Endothelial cell of umbilical vein (primary cell): ENCODE data around the gene JAM2. TPM values are rescaled to one million over a fixed set of nuclear protein-coding genes. Genes with fewer than 3 reads are reported as not detected.

Experiments
- BruUV-seq: library from RNA; stranded (reverse); fragments of 400-500 nt; replicated peaks from 2 replicates; lab custom pipeline; 2021; lab: Mats Ljungman, UMichigan
- CTCF ChIA-PET: fragments of 300-600, 350-600 bp; sonication (Branson Sonifier 250); formaldehyde crosslinking; loops from one replicate; lab custom pipeline; 2021; ENCODE audit warnings: antibody characterized with exemption, inconsistent platforms; lab: Charles Lee
- POLR2A ChIA-PET: fragments of 300-600, 350-600 bp; sonication (Branson Sonifier 250); formaldehyde crosslinking; loops from one replicate; lab custom pipeline; 2021; ENCODE audit warnings: antibody characterized with exemption, inconsistent platforms; lab: Charles Lee
- DNase-seq: peaks from one replicate; pipeline ENCODE4 v3.0.0-alpha.2; 2011; ENCODE audit warnings: low read depth, low spot score
- FAIRE-seq: peaks from 2 replicates; lab custom pipeline; 2011; peaks lifted over from hg19 to GRCh38; lab: Jason Lieb, UNC
- H2AFZ ChIP-seq: 2 replicates; pipeline ENCODE4 v1.6.0; 2012; ENCODE audit warnings: low read depth, low read length, control low read depth, inconsistent platforms
- H3K27ac ChIP-seq: 2 replicates; pipeline ENCODE4 v1.5.1; 2011; ENCODE audit warnings: low read depth, mild to moderate bottlenecking, control low read depth, low read length, moderate library complexity; ENCODE audit not compliant: insufficient read depth
- H3K27me3 ChIP-seq, 2 experiments: 2 replicates each; pipeline versions ENCODE4 v1.6.0 to v1.6.1; 2011; ENCODE audit warnings: low read length in 2 of 2, mixed read lengths in 1 of 2; ENCODE audit not compliant: control insufficient read depth in 2 of 2, insufficient read depth in 2 of 2
- H3K36me3 ChIP-seq, 2 experiments: 2 replicates in 1 of 2; 3 replicates in 1 of 2; pipeline ENCODE4 v1.5.1; 2011; ENCODE audit warnings: low read length in 2 of 2, mild to moderate bottlenecking in 1 of 2, moderate library complexity in 1 of 2; ENCODE audit not compliant: control insufficient read depth in 2 of 2, insufficient read depth in 2 of 2; ENCODE audit errors: extremely low read depth in 1 of 2
- H3K4me1 ChIP-seq: 3 replicates; pipeline ENCODE4 v1.5.1; 2011; ENCODE audit warnings: mild to moderate bottlenecking, low read length; ENCODE audit not compliant: control insufficient read depth, insufficient read depth; ENCODE audit errors: extremely low read depth
- H3K4me2 ChIP-seq: 2 replicates; pipeline ENCODE4 v1.6.1; 2011; ENCODE audit warnings: low read length, control low read depth, mixed read lengths; ENCODE audit not compliant: insufficient read depth
- H3K4me3 ChIP-seq, 3 experiments: fragments of 200-600 bp in 1 of 3; sonication (generic), shearing (Covaris generic) in 1 of 3; replicated peaks in 1 of 3; 2 replicates each; pipeline ENCODE4 v1.5.1; 2011 to 2016; ENCODE audit warnings: control low read depth in 3 of 3, low read length in 3 of 3, mild to moderate bottlenecking in 2 of 3, inconsistent platforms in 1 of 3, low read depth in 1 of 3, moderate library complexity in 1 of 3; ENCODE audit not compliant: insufficient read depth in 1 of 3
- H3K79me2 ChIP-seq: 2 replicates; pipeline ENCODE4 v1.6.0; 2012; ENCODE audit warnings: low read length, inconsistent platforms; ENCODE audit not compliant: control insufficient read depth, insufficient read depth
- H3K9ac ChIP-seq: replicated peaks from 2 replicates; pipeline ENCODE3; 2011; ENCODE audit warnings: low read length, control low read depth; ENCODE audit not compliant: insufficient read depth; ENCODE audit errors: extremely low read depth
- H3K9me1 ChIP-seq: replicated peaks from 3 replicates; pipeline ENCODE4 v1.6.0; 2011; ENCODE audit warnings: mild to moderate bottlenecking, low read length; ENCODE audit not compliant: control insufficient read depth, insufficient read depth; ENCODE audit errors: extremely low read depth
- H3K9me3 ChIP-seq: replicated peaks from 2 replicates; pipeline ENCODE4 v1.5.1; 2012; ENCODE audit warnings: low read length, inconsistent platforms; ENCODE audit not compliant: control insufficient read depth, insufficient read depth
- H4K20me1 ChIP-seq: replicated peaks from 2 replicates; pipeline ENCODE3; 2011; ENCODE audit warnings: mild to moderate bottlenecking, low read length; ENCODE audit not compliant: control insufficient read depth, insufficient read depth; ENCODE audit errors: extremely low read depth
- EZH2 ChIP-seq: IDR thresholded peaks from 2 replicates; pipeline ENCODE4 v1.6.1; 2012; ENCODE audit warnings: borderline replicate concordance, low read depth, mild to moderate bottlenecking, moderate library complexity, low read length, inconsistent platforms; ENCODE audit not compliant: severe bottlenecking
- FOS ChIP-seq: IDR thresholded peaks from 2 replicates; pipeline ENCODE4 v1.6.1; 2011; ENCODE audit warnings: mild to moderate bottlenecking, low read length, moderate library complexity, borderline replicate concordance; ENCODE audit not compliant: insufficient read depth
- GATA2 ChIP-seq: IDR thresholded peaks from 2 replicates; pipeline ENCODE4 v1.7.0; 2011; ENCODE audit warnings: low read depth, mild to moderate bottlenecking, moderate library complexity, mixed read lengths, low read length; ENCODE audit not compliant: insufficient read length, insufficient read depth
- JUN ChIP-seq: IDR thresholded peaks from 2 replicates; pipeline ENCODE4 v1.6.1; 2011; ENCODE audit warnings: borderline replicate concordance, low read depth; ENCODE audit not compliant: insufficient read length, insufficient read depth
- MYC ChIP-seq: IDR thresholded peaks from one replicate; pipeline ENCODE4 v1.6.1; 2011; ENCODE audit warnings: mild to moderate bottlenecking, low read depth, low read length
- POLR2A ChIP-seq: IDR thresholded peaks from 2 replicates; pipeline ENCODE4 v1.6.1; 2012; ENCODE audit warnings: low read depth, mild to moderate bottlenecking, control low read depth, low read length
- POLR2AphosphoS5 ChIP-seq: IDR thresholded peaks from 2 replicates; pipeline ENCODE4 v1.6.1; 2012; ENCODE audit warnings: low read depth, mild to moderate bottlenecking, control low read depth, low read length, moderate library complexity; ENCODE audit not compliant: insufficient read depth
- dilution Hi-C: fragments of 300-500 bp; cut with MboI; formaldehyde crosslinking; loops from one replicate; pipeline ENCODE4 v1.15.0; 2019; ENCODE audit warnings: low sequenced_read_pairs; ENCODE audit not compliant: extremely low pct_ligation_motif_present
- intact Hi-C: fragments of 100-400 bp; cut with micrococcal nuclease; formaldehyde crosslinking; loops from one replicate; pipeline ENCODE4 v1.10.0; 2022
- polyA plus RNA-seq, 4 experiments: library from polyadenylated mRNA; depleted of rRNA in 3 of 4; stranded (reverse) in 3 of 4; unstranded in 1 of 4; fragments of >200 nt; gene quantifications; 2 replicates each; pipeline versions ENCODE4 v1.2.1 to v1.2.3, GENCODE V29; 2011 to 2012; ENCODE audit warnings: missing spikeins in 1 of 4
- total RNA-seq: library from RNA; stranded (reverse); gene quantifications from 2 replicates; pipeline ENCODE4 v1.2.3, GENCODE V29; 2021
- TF ChIP-seq, protein P1 (sequence below): IDR thresholded peaks from 2 replicates; pipeline ENCODE4 v1.6.1; 2011; ENCODE audit not compliant: insufficient read depth, insufficient read length
- TF ChIP-seq, protein P2 (sequence below), 2 donors: IDR thresholded peaks; 1 replicate in 1 of 2; 2 replicates in 1 of 2; pipeline ENCODE4 v1.5.1; 2011; ENCODE audit warnings: low read length in 2 of 2, mild to moderate bottlenecking in 2 of 2, moderate library complexity in 2 of 2, control low read depth in 1 of 2, inconsistent platforms in 1 of 2, low read depth in 1 of 2; ENCODE audit not compliant: insufficient read depth in 1 of 2; ENCODE audit errors: extremely low read depth in 1 of 2

Gene JAM2
- total and polyA plus RNA-seq, 2 donors (not counting 3 experiments of a cell fraction or from before 2014, with no cell fraction given): 0.14 to 0.20 TPM

DNA sequence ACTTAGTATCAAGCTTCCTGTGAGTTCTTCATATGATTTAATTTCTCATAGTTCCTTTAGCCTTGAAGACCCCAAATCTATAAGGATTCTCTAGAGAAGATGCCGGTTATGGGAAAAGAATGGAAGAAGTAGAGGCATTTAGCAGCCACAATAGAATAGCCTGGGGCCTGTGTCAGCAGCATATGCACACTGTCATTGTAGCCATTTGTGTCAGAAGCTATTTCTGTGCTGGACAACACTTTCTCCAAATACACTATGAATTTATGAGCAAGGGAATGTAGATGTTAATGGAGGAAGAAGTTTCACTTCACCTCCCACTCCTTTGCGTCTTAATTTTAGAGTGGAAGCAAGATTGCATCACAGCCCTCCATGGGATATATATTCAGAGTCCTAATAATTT is 17.4 kb downstream of the JAM2 start:
- Histone ChIP-seq H4K20me1 (no peaks in the 10 kb centered on the region), H3K27ac (no peak overlapping the region), H3K9me3 (no peaks in the 10 kb centered on the region), H2AFZ (no peak overlapping the region), H3K4me3 (no peak overlapping the region), H3K9ac (no peak overlapping the region), H3K9me1 (no peaks in the 10 kb centered on the region), H3K79me2 (no peaks in the 10 kb centered on the region), H3K27me3 (no peaks in the 10 kb centered on the region), H3K36me3 (no peaks in the 10 kb centered on the region), H3K4me1 (no peaks in the 10 kb centered on the region), H3K4me2 (no peak overlapping the region)
- ChIA-PET CTCF (no interaction called here), POLR2A (no interaction called here)
- BruUV-seq: no TSS peak
- TF ChIP-seq JUN (no peak), GATA2 (no peak), MYC (no peak), POLR2A (no peak), FOS (no peak), EZH2 (no peak), POLR2AphosphoS5 (no peak)
- TF ChIP-seq, protein P1, sequence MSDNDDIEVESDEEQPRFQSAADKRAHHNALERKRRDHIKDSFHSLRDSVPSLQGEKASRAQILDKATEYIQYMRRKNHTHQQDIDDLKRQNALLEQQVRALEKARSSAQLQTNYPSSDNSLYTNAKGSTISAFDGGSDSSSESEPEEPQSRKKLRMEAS: no peak
- TF ChIP-seq, protein P2, sequence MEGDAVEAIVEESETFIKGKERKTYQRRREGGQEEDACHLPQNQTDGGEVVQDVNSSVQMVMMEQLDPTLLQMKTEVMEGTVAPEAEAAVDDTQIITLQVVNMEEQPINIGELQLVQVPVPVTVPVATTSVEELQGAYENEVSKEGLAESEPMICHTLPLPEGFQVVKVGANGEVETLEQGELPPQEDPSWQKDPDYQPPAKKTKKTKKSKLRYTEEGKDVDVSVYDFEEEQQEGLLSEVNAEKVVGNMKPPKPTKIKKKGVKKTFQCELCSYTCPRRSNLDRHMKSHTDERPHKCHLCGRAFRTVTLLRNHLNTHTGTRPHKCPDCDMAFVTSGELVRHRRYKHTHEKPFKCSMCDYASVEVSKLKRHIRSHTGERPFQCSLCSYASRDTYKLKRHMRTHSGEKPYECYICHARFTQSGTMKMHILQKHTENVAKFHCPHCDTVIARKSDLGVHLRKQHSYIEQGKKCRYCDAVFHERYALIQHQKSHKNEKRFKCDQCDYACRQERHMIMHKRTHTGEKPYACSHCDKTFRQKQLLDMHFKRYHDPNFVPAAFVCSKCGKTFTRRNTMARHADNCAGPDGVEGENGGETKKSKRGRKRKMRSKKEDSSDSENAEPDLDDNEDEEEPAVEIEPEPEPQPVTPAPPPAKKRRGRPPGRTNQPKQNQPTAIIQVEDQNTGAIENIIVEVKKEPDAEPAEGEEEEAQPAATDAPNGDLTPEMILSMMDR (IDR thresholded peaks at IDR 0.05; ENCODE audit: extremely low read depth in 1 of 2, insufficient read depth in 1 of 2, low read depth in 1 of 2, low read length in 2 of 2): no peak
- intact Hi-C loops: no loop called here
- dilution Hi-C loops: no loop called here
- no peak for FAIRE-seq
- no peak for DNase-seq
